Stimulated activated CD4-positive, alpha-beta T cell treated with anti-CD3 and anti-CD28 coated beads, TNF-alpha, amount 100 ng/mL, for 24 hours (primary cell): ENCODE results near the gene PGS1.
"Not testable (repeated sequence)": the region's sequence is repeated elsewhere in the genome, so short reads cannot be mapped to it uniquely, and the experiment has no call there.

Experiments
- DNase-seq, 3 experiments: peaks; one replicate each; pipeline ENCODE4 v3.0.0-alpha.2; 2020; ENCODE audit warnings: low read depth in 3 of 3

The PGS1 gene

GRCh38 chr17:78444392-78444791, 65.9 kb downstream of the PGS1 start:
- DNase-seq = no peak

GRCh38 chr17:78446833-78447232, 68.4 kb downstream of the PGS1 start:
- no peak for DNase-seq

GRCh38 chr17:78448356-78448993, 70.0 kb downstream of the PGS1 start:
- no peak for DNase-seq

- DNase-seq = no peak
Measured at GRCh38 chr17:78449983-78450595, 71.6 kb downstream of the PGS1 start.

- no peak for DNase-seq
Measured at GRCh38 chr17:78450696-78451345, 72.4 kb downstream of the PGS1 start.

GRCh38 chr17:78451753-78452152, 73.3 kb downstream of the PGS1 start:
- DNase-seq = no peak

GRCh38 chr17:78454346-78454745, 75.9 kb downstream of the PGS1 start:
- no peak for DNase-seq

- no peak for DNase-seq
Measured at GRCh38 chr17:78458091-78458490, 79.6 kb downstream of the PGS1 start.

GRCh38 chr17:78458736-78459335, 80.4 kb downstream of the PGS1 start:
- DNase-seq = no peak

- no peak for DNase-seq
Measured at GRCh38 chr17:78459696-78460095, 81.2 kb downstream of the PGS1 start.

GRCh38 chr17:78460176-78460675, 81.8 kb downstream of the PGS1 start:
- no peak for DNase-seq

- no peak for DNase-seq
Measured at GRCh38 chr17:78460951-78461798, 82.7 kb downstream of the PGS1 start.

- no peak for DNase-seq
Measured at GRCh38 chr17:78461799-78462053, 83.3 kb downstream of the PGS1 start.

- no peak for DNase-seq
Measured at GRCh38 chr17:78462148-78462547, 83.7 kb downstream of the PGS1 start.

GRCh38 chr17:78466109-78466785, 87.8 kb downstream of the PGS1 start:
- DNase-seq = not testable (repeated sequence)

- DNase-seq = no peak
Measured at GRCh38 chr17:78466786-78467715, 88.6 kb downstream of the PGS1 start.

GRCh38 chr17:78468366-78468765, 89.9 kb downstream of the PGS1 start:
- DNase-seq = no peak

- DNase-seq = no peak
Measured at GRCh38 chr17:78469443-78469842, 91.0 kb downstream of the PGS1 start.

GRCh38 chr17:78471635-78472034, 93.2 kb downstream of the PGS1 start:
- DNase-seq = no peak
